ENCODE data around the gene CDH18.

CDH18 gene

GRCh38 chr5:19713740-19714139 is 274.3 kb downstream of the CDH18 start:
- no peak for DNase-seq

- DNase-seq, result no peak
Observed at GRCh38 chr5:19709403-19709802, 278.6 kb downstream of the CDH18 start.

- peak; percentile 1 for DNase-seq
Observed at GRCh38 chr5:19706776-19707175, 281.2 kb downstream of the CDH18 start.

- DNase-seq, result no peak
Observed at GRCh38 chr5:19701731-19702130, 286.3 kb downstream of the CDH18 start.

- DNase-seq, result no peak
Observed at GRCh38 chr5:19694949-19695611, 292.9 kb downstream of the CDH18 start.

- DNase-seq, result no peak
Observed at GRCh38 chr5:19690978-19691377, 297.0 kb downstream of the CDH18 start.

GRCh38 chr5:19685473-19685872 is 302.5 kb downstream of the CDH18 start:
- DNase-seq, result no peak

- DNase-seq, result peak; percentile 80
Observed at GRCh38 chr5:19676895-19677294, 311.1 kb downstream of the CDH18 start.

GRCh38 chr5:19660679-19661078 is 327.3 kb downstream of the CDH18 start:
- no peak for DNase-seq

GRCh38 chr5:19655627-19656026 is 332.4 kb downstream of the CDH18 start:
- DNase-seq, result no peak

- DNase-seq, result no peak
Observed at GRCh38 chr5:19638461-19638860, 349.5 kb downstream of the CDH18 start.

GRCh38 chr5:19630876-19631275 is 357.1 kb downstream of the CDH18 start:
- DNase-seq, result peak; percentile 51

- DNase-seq, result peak; percentile 54
Observed at GRCh38 chr5:19626211-19626610, 361.8 kb downstream of the CDH18 start.

GRCh38 chr5:19625562-19625961 is 362.4 kb downstream of the CDH18 start:
- DNase-seq, result no peak

- DNase-seq, result no peak
Observed at GRCh38 chr5:19619571-19619970, 368.4 kb downstream of the CDH18 start.

- DNase-seq, result peak; percentile 68
Observed at GRCh38 chr5:19616701-19617215, 371.2 kb downstream of the CDH18 start.

GRCh38 chr5:19615661-19616060 is 372.3 kb downstream of the CDH18 start:
- DNase-seq, result peak; percentile 18

- DNase-seq, result no peak
Observed at GRCh38 chr5:19615071-19615470, 372.9 kb downstream of the CDH18 start.

GRCh38 chr5:19608444-19609002 is 379.5 kb downstream of the CDH18 start:
- DNase-seq, result no peak

- no peak for DNase-seq
Observed at GRCh38 chr5:19605846-19606407, 382.1 kb downstream of the CDH18 start.

- no peak for DNase-seq
Observed at GRCh38 chr5:19584131-19584530, 403.9 kb downstream of the CDH18 start.

- DNase-seq, result no peak
Observed at GRCh38 chr5:19577882-19578281, 410.1 kb downstream of the CDH18 start.

GRCh38 chr5:19568004-19568403 is 420.0 kb downstream of the CDH18 start:
- DNase-seq, result no peak

- no peak for DNase-seq
Observed at GRCh38 chr5:19565466-19565865, 422.5 kb downstream of the CDH18 start.

Data from EL (cell line).